ENCODE data around the gene MXI1.
"Not testable (repeated sequence)": the region's sequence is repeated elsewhere in the genome, so short reads cannot be mapped to it uniquely, and the experiment has no call there.

The MXI1 gene

GRCh38 chr10:110324201-110324804 lies 116.9 kb downstream of the MXI1 start:
- DNase-seq: no peak

- DNase-seq: no peak
Observed at GRCh38 chr10:110324805-110325280, 117.4 kb downstream of the MXI1 start.

- no peak for DNase-seq
Observed at GRCh38 chr10:110326351-110327032, 119.1 kb downstream of the MXI1 start.

- DNase-seq: no peak
Observed at GRCh38 chr10:110327262-110327914, 120.0 kb downstream of the MXI1 start.

GRCh38 chr10:110330675-110331074 lies 123.3 kb downstream of the MXI1 start:
- DNase-seq: no peak

- DNase-seq: not testable (repeated sequence)
Observed at GRCh38 chr10:110331226-110331795, 123.9 kb downstream of the MXI1 start.

GRCh38 chr10:110334061-110334656 lies 126.8 kb downstream of the MXI1 start:
- no peak for DNase-seq

- no peak for DNase-seq
Observed at GRCh38 chr10:110335314-110336064, 128.1 kb downstream of the MXI1 start.

GRCh38 chr10:110336111-110336721 lies 128.8 kb downstream of the MXI1 start:
- no peak for DNase-seq
